ENCODE data around the gene HMGB3.

GRCh38 chrX:150968862-150969720, 14.0 kb upstream of the HMGB3 start:
- TF ChIP-seq POLR2AphosphoS5 (IDR thresholded peaks at IDR 0.05; ENCODE audit: borderline replicate concordance, low read depth, low read length) = no peak
- TF ChIP-seq EZH2 (IDR thresholded peaks at IDR 0.05) = no peak

Data from SK-N-MC (cell line).